T-cell (primary cell): ENCODE data around the gene ZBTB9. TPM values are rescaled to one million over a fixed set of nuclear protein-coding genes. Genes with fewer than 3 reads are reported as not detected.

Experiments used
- ATAC-seq, 4 experiments: fragments of 200-7000 bp in 3 of 4; fragments of 150-1000 bp in 1 of 4; cut with Tn5 transposase; replicated peaks in 1 of 4; 1 replicate in 3 of 4; 2 replicates in 1 of 4; pipeline ENCODE4 v1.10.0; 2021; ENCODE audit warnings: moderate library complexity in 3 of 4, mild to moderate bottlenecking in 2 of 4, moderate number of reproducible peaks in 1 of 4
- CTCF ChIA-PET, 2 donors: fragments of 300-600 bp; sonication (Branson Sonifier 250); formaldehyde crosslinking; loops; one replicate each; lab custom pipeline; 2022; ENCODE audit warnings: antibody characterized with exemption in 2 of 2; lab: Charles Lee
- POLR2A ChIA-PET, 2 donors: fragments of 300-600 bp; sonication (Branson Sonifier 250); formaldehyde crosslinking; loops; one replicate each; lab custom pipeline; 2022; ENCODE audit warnings: antibody characterized with exemption in 2 of 2; lab: Charles Lee
- DNase-seq, 35 experiments: peaks; one replicate each; pipeline versions ENCODE4 v3.0.0 to v3.0.0-alpha.2; 2013 to 2023
- H3K27ac ChIP-seq: one replicate; pipeline ENCODE4 v1.5.1; 2013; ENCODE audit warnings: low read length
- H3K27me3 ChIP-seq, 2 experiments: replicated peaks in 1 of 2; 1 replicate in 1 of 2; 2 replicates in 1 of 2; pipeline versions ENCODE4 v1.6.1 to v1.7.0; 2013; ENCODE audit warnings: low read length in 1 of 2, mixed read lengths in 1 of 2; ENCODE audit not compliant: control insufficient read depth in 2 of 2, insufficient read depth in 2 of 2; ENCODE audit errors: extremely low read depth in 1 of 2
- H3K36me3 ChIP-seq, 2 donors: 1 replicate in 1 of 2; 2 replicates in 1 of 2; pipeline versions ENCODE4 v1.6.1 to v1.7.0; 2013; ENCODE audit warnings: low read length in 1 of 2; ENCODE audit not compliant: control insufficient read depth in 2 of 2, insufficient read depth in 1 of 2; ENCODE audit errors: extremely low read depth in 1 of 2
- H3K4me1 ChIP-seq, 2 experiments: 1 replicate in 1 of 2; 2 replicates in 1 of 2; pipeline versions ENCODE4 v1.6.1 to v1.7.0; 2013; ENCODE audit warnings: low read length in 2 of 2, mixed read lengths in 1 of 2; ENCODE audit not compliant: insufficient read depth in 2 of 2, control insufficient read depth in 1 of 2; ENCODE audit errors: extremely low read depth in 1 of 2
- H3K4me3 ChIP-seq, 2 donors: 1 replicate in 1 of 2; 2 replicates in 1 of 2; pipeline versions ENCODE4 v1.5.1 to v1.7.0; 2013; ENCODE audit warnings: mild to moderate bottlenecking in 2 of 2, low read length in 1 of 2, moderate library complexity in 1 of 2; ENCODE audit not compliant: control insufficient read depth in 1 of 2; ENCODE audit errors: extremely low read depth in 1 of 2
- H3K9me3 ChIP-seq: 2 replicates; pipeline ENCODE4 v1.7.0; 2013
- H3K27ac Mint-ChIP-seq, 2 donors: one replicate each; pipeline ENCODE4 v1.8.0; 2020 to 2021; ENCODE audit warnings: mild to moderate bottlenecking in 2 of 2, mixed read lengths in 2 of 2
- H3K27me3 Mint-ChIP-seq, 2 donors: one replicate each; pipeline ENCODE4 v1.8.0; 2021 to 2022; ENCODE audit warnings: mixed read lengths in 2 of 2
- H3K36me3 Mint-ChIP-seq: one replicate; pipeline ENCODE4 v1.8.0; 2021; ENCODE audit warnings: mixed read lengths
- H3K4me1 Mint-ChIP-seq, 3 donors: one replicate each; pipeline ENCODE4 v1.8.0; 2020 to 2022; ENCODE audit warnings: mixed read lengths in 3 of 3, mild to moderate bottlenecking in 1 of 3
- H3K4me3 Mint-ChIP-seq, 3 donors: one replicate each; pipeline ENCODE4 v1.8.0; 2020 to 2022; ENCODE audit warnings: mild to moderate bottlenecking in 3 of 3, mixed read lengths in 3 of 3, moderate library complexity in 3 of 3
- H3K9me3 Mint-ChIP-seq, 3 donors: one replicate each; pipeline ENCODE4 v1.8.0; 2020 to 2022; ENCODE audit warnings: mixed read lengths in 3 of 3
- WGBS: methylation state at CpG from one replicate; pipeline ENCODE4 v1.1.5; 2013; ENCODE audit warnings: missing lambda C conversion rate; ENCODE audit not compliant: insufficient coverage; 5-methylcytosine and 5-hydroxymethylcytosine counted together
- total RNA-seq, 35 experiments: library from RNA in 6 of 35; stranded (reverse) in 6 of 35; fragments of 120-200 nt in 1 of 35; gene quantifications; one replicate each; pipeline versions ENCODE4 v1.2.1 to v1.2.4 and lab custom pipeline; 2013 to 2026

ZBTB9 gene
- total RNA-seq, 5 donors from 2014 or later (not counting 1 experiment from before 2014, with no cell fraction given): 3.9 to 12.6 (median 11.1) TPM

GRCh38 chr6:33428224-33428965, 26.0 kb upstream of the ZBTB9 start:
- H3K9me3 Mint-ChIP-seq: no peaks in the 10 kb centered on the region
- no peaks in the 10 kb centered on the region for H3K9me3 ChIP-seq
- peak overlapping the region; percentile 85 to 97 (median 87) for H3K4me3 Mint-ChIP-seq
- peaks cover 78 to 87% (median 86%) of the 10 kb centered on the region in 3 donors for H3K4me1 Mint-ChIP-seq
- no peaks in the 10 kb centered on the region for H3K27me3 Mint-ChIP-seq
- ATAC-seq (peak in 2 of 4 experiments; percentile 4 to 6), DNase-seq (peak in 8 of 35 experiments; percentile 7 to 60 (median 30))
- H3K36me3 Mint-ChIP-seq: peaks cover 6% of the 10 kb centered on the region
- ChIA-PET POLR2A (no interaction called here), CTCF (interaction anchor here (0.6 to 3.1 kb wide), 4 partner anchors 10 to 99 kb away, joined by 3 to 12 read pairs (median 5); partner anchors contain the start of gene CUTA (in 1 of the 2))
- WGBS: 7% methylated on average over 23 of the region's 33 CpGs
- H3K27ac Mint-ChIP-seq: peak overlapping the region; percentile 90 to 95
- no peaks in the 10 kb centered on the region for H3K27me3 ChIP-seq
- peaks cover 0 to 10% of the 10 kb centered on the region in 2 donors for H3K36me3 ChIP-seq
- H3K27ac ChIP-seq: peak overlapping the region; percentile 88
- H3K4me1 ChIP-seq: peaks cover 47 to 84% of the 10 kb centered on the region in 2 experiments
- H3K4me3 ChIP-seq: peak overlapping the region; percentile 68 to 71

GRCh38 chr6:33428966-33429749, 25.2 kb upstream of the ZBTB9 start:
- Histone ChIP-seq H3K36me3 (peaks cover 0 to 10% of the 10 kb centered on the region in 2 donors), H3K27me3 (no peaks in the 10 kb centered on the region), H3K4me3 (peak overlapping the region; percentile 68 to 71), H3K27ac (peak overlapping the region; percentile 88), H3K9me3 (no peaks in the 10 kb centered on the region), H3K4me1 (peaks cover 47 to 84% of the 10 kb centered on the region in 2 experiments)
- H3K9me3 Mint-ChIP-seq: no peaks in the 10 kb centered on the region
- peak overlapping the region; percentile 90 to 95 for H3K27ac Mint-ChIP-seq
- ATAC-seq: no peak
- CTCF ChIA-PET: interaction anchor here (0.6 to 3.1 kb wide), 7 partner anchors 11 to 197 kb away, joined by 3 to 18 read pairs (median 4); partner anchors contain the start of genes CUTA (in 1 of the 2) and ZBTB9 (in 1 of the 2)
- DNase-seq: peak in 1 of 35 experiments; percentile 27
- 37% methylated on average over 3 of the region's 5 CpGs for WGBS
- POLR2A ChIA-PET: no interaction called here
- peaks cover 6% of the 10 kb centered on the region for H3K36me3 Mint-ChIP-seq
- H3K27me3 Mint-ChIP-seq: no peaks in the 10 kb centered on the region
- H3K4me1 Mint-ChIP-seq: peaks cover 76 to 88% (median 86%) of the 10 kb centered on the region in 3 donors
- peak overlapping the region; percentile 85 to 97 (median 87) for H3K4me3 Mint-ChIP-seq

- peak in 12 of 35 experiments; percentile 12 to 59 (median 37) for DNase-seq
- ATAC-seq: peak in 2 of 4 experiments; percentile 9 to 10
- peaks cover 47 to 79% of the 10 kb centered on the region in 2 experiments for H3K4me1 ChIP-seq
- no peaks in the 10 kb centered on the region for H3K9me3 ChIP-seq
- H3K27ac ChIP-seq: peak overlapping the region; percentile 88
- H3K36me3 ChIP-seq: peaks cover 0 to 10% of the 10 kb centered on the region in 2 donors
- no CpG with 5 or more reads among the region's 2 CpGs for WGBS
- Mint-ChIP-seq H3K36me3 (peaks cover 6% of the 10 kb centered on the region), H3K4me3 (peak overlapping the region; percentile 85 to 97 (median 87)), H3K27ac (peak overlapping the region; percentile 90 to 95), H3K9me3 (no peaks in the 10 kb centered on the region), H3K4me1 (peaks cover 72 to 84% (median 83%) of the 10 kb centered on the region in 3 donors), H3K27me3 (no peaks in the 10 kb centered on the region)
- H3K27me3 ChIP-seq: no peaks in the 10 kb centered on the region
- ChIA-PET POLR2A (no interaction called here), CTCF (interaction anchor here in 1 of 2 donors (0.6 to 3.1 kb wide), 4 partner anchors 12 to 198 kb away, joined by 3 to 18 read pairs (median 8); partner anchors contain the start of genes CUTA and ZBTB9)
- H3K4me3 ChIP-seq: peak overlapping the region; percentile 16 to 71
These were observed 24.7 kb upstream of the ZBTB9 start for GRCh38 chr6:33429750-33430052.

- 6% methylated on average over 2 of the region's 2 CpGs for WGBS
- CTCF ChIA-PET: interaction anchor here in 1 of 2 donors (0.5 to 3.1 kb wide), 8 partner anchors 12 to 1916 kb away, joined by 3 to 18 read pairs (median 4); partner anchors contain the start of genes CUTA and ZBTB9
- H3K4me3 ChIP-seq: peak overlapping the region; percentile 41 to 50
- peaks cover 9% of the 10 kb centered on the region for H3K36me3 Mint-ChIP-seq
- peak overlapping the region; percentile 88 for H3K27ac ChIP-seq
- no peaks in the 10 kb centered on the region for H3K9me3 ChIP-seq
- no peaks in the 10 kb centered on the region for H3K9me3 Mint-ChIP-seq
- H3K27me3 Mint-ChIP-seq: no peaks in the 10 kb centered on the region
- H3K36me3 ChIP-seq: peaks cover 0 to 14% of the 10 kb centered on the region in 2 donors
- peak in 1 of 4 experiments; percentile 1 for ATAC-seq
- H3K4me3 Mint-ChIP-seq: peak overlapping the region; percentile 85 to 97 (median 87)
- peaks cover 43 to 73% of the 10 kb centered on the region in 2 experiments for H3K4me1 ChIP-seq
- no peaks in the 10 kb centered on the region for H3K27me3 ChIP-seq
- peaks cover 65 to 78% (median 76%) of the 10 kb centered on the region in 3 donors for H3K4me1 Mint-ChIP-seq
- POLR2A ChIA-PET: interaction anchor here (0.7 to 1.5 kb wide), 4 partner anchors 13 to 1327 kb away, joined by 3 to 6 read pairs (median 4); partner anchors contain the start of genes SNRPC (in 1 of the 2) and ZBTB9 (in 1 of the 2)
- peak overlapping the region; percentile 90 to 95 for H3K27ac Mint-ChIP-seq
- DNase-seq: peak in 4 of 35 experiments; percentile 14 to 47 (median 38)
These were observed 24.0 kb upstream of the ZBTB9 start for GRCh38 chr6:33430334-33430733.

- Mint-ChIP-seq H3K27me3 (no peaks in the 10 kb centered on the region), H3K4me1 (peaks cover 62 to 71% (median 70%) of the 10 kb centered on the region in 3 donors), H3K9me3 (no peaks in the 10 kb centered on the region), H3K4me3 (peak overlapping the region; percentile 85 to 97 (median 87)), H3K27ac (peak overlapping the region; percentile 90 to 95), H3K36me3 (peaks cover 18% of the 10 kb centered on the region)
- POLR2A ChIA-PET: interaction anchor here (0.7 to 1.5 kb wide), 5 partner anchors 14 to 1326 kb away, joined by 3 to 6 read pairs (median 4); partner anchors contain the start of genes SNRPC (in 1 of the 2) and ZBTB9 (in 1 of the 2)
- Histone ChIP-seq H3K4me1 (peaks cover 42 to 67% of the 10 kb centered on the region in 2 experiments), H3K36me3 (peaks cover 3 to 22% of the 10 kb centered on the region in 2 donors), H3K27me3 (no peaks in the 10 kb centered on the region), H3K27ac (peak overlapping the region; percentile 88), H3K4me3 (peak overlapping the region; percentile 50 to 67), H3K9me3 (no peaks in the 10 kb centered on the region)
- peak; percentile 63 to 90 (median 86) for DNase-seq
- 5% methylated on average over 8 of the region's 12 CpGs for WGBS
- CTCF ChIA-PET: interaction anchor here in 1 of 2 donors (0.5 to 3.1 kb wide), 9 partner anchors 13 to 1917 kb away, joined by 3 to 18 read pairs (median 4); partner anchors contain the start of genes CUTA, PSMB9, TAP1 and ZBTB9
- peak; percentile 62 to 73 (median 64) for ATAC-seq
These were observed 23.1 kb upstream of the ZBTB9 start for GRCh38 chr6:33430991-33431879.
